Ovary (tissue), 9 donors: ENCODE results near the gene RAD23B. TPM values are rescaled to one million over a fixed set of nuclear protein-coding genes. Genes with fewer than 3 reads are reported as not detected.

Experiments used
- DNase-seq, 5 donors: peaks; one replicate each; pipeline ENCODE4 v3.0.0-alpha.2; 2019 to 2020
- H3K27ac ChIP-seq, 2 donors: fragments of 200-600 bp; one replicate each; pipeline versions ENCODE4 v1.5.1 to v1.8.0; 2019 to 2022
- H3K27me3 ChIP-seq: fragments of 200-600 bp; one replicate; pipeline ENCODE4 v1.8.0; 2022
- H3K36me3 ChIP-seq: fragments of 200-600 bp; sonication (generic); one replicate; pipeline ENCODE4 v1.5.1; 2019
- H3K4me1 ChIP-seq: one replicate; pipeline ENCODE4 v1.8.1; 2013; ENCODE audit warnings: mild to moderate bottlenecking, moderate library complexity; ENCODE audit not compliant: insufficient read depth
- H3K4me3 ChIP-seq: fragments of 200-600 bp; sonication (generic); one replicate; pipeline ENCODE4 v1.5.1; 2017
- H3K9me3 ChIP-seq, 2 donors: fragments of 200-600 bp in 1 of 2; sonication (generic) in 1 of 2; one replicate each; pipeline versions ENCODE4 v1.5.1 to v1.8.1; 2013 to 2019; ENCODE audit warnings: mild to moderate bottlenecking in 1 of 2, moderate library complexity in 1 of 2
- CTCF ChIP-seq, 3 donors: fragments of 450-650 bp in 2 of 3; fragments of 200-600 bp in 1 of 3; IDR thresholded peaks; one replicate each; pipeline versions ENCODE4 v1.5.1 to v1.8.0; 2016 to 2022; ENCODE audit warnings: antibody characterized with exemption in 3 of 3, mild to moderate bottlenecking in 1 of 3
- EP300 ChIP-seq: sonication (generic); formaldehyde crosslinking; IDR thresholded peaks from one replicate; pipeline ENCODE4 v1.6.1; 2017; ENCODE audit warnings: antibody characterized with exemption
- POLR2A ChIP-seq: fragments of 450-650 bp; IDR thresholded peaks from one replicate; pipeline ENCODE4 v1.6.1; 2017; ENCODE audit warnings: antibody characterized with exemption, mild to moderate bottlenecking, moderate library complexity
- WGBS, 3 donors: extraction: QIAGEN DNeasy Blood & Tissue Kit in 1 of 3; methylation state at CpG; one replicate each; pipeline versions ENCODE4 v1.1.5 to v1.1.7; 2013 to 2017; 5-methylcytosine and 5-hydroxymethylcytosine counted together
- intact Hi-C, 4 donors: fragments of 100-400 bp; cut with DNase I; formaldehyde crosslinking; loops; one replicate each; pipeline versions ENCODE4 v1.11.0 to v1.15.1; 2022 to 2023
- polyA plus RNA-seq, 2 donors: library from polyadenylated mRNA; stranded (reverse); fragments of 200-250 nt in 1 of 2; fragments of 350-450 nt in 1 of 2; fragmentation: Illumina TruSeq in 1 of 2; extraction: RNeasy Lipid Tissue Mini Kit (QIAGEN cat#74804) in 1 of 2; gene quantifications; one replicate each; pipeline ENCODE4 v1.2.3, GENCODE V29; 2013 to 2014
- total RNA-seq, 7 donors: library from RNA; depleted of rRNA in 2 of 7; stranded (reverse); fragments of >200 nt in 2 of 7; fragmentation: NEBNext Ultra II Directional in 3 of 7; extraction: Animal tissue kit (Norgen Biotek cat#: 25700) in 3 of 7; gene quantifications; one replicate each; pipeline versions ENCODE4 v1.1.0 to v1.2.4, GENCODE V29; 2016 to 2023
- donor health status: DM: no; HTN: no; CAD: no; lungs with moderate emphysema.
- donor health status: DM: no; HTN: no; CAD: no.
- donor health status: Bipolar disorder and iron deficiency.
- donor health status: DM: yes; HTN: yes; CAD: no.
- donor health status: DM: no; HTN: no; CAD: no.
- donor health status: DM: yes; HTN: yes; CAD: no.

Gene RAD23B
- total and polyA plus RNA-seq, 9 donors = 42.8 to 101 (median 81.3) TPM

GRCh38 chr9:107288701-107289100 is 5.6 kb downstream of the RAD23B start:
- no peak for DNase-seq
- H3K4me3 ChIP-seq = no peak overlapping the region
- no peak overlapping the region for H3K27ac ChIP-seq
- no peaks in the 10 kb centered on the region for H3K9me3 ChIP-seq
- TF ChIP-seq EP300 (no peak), POLR2A (no peak), CTCF (IDR thresholded peaks at IDR 0.05) (no peak)
- no peaks in the 10 kb centered on the region for H3K27me3 ChIP-seq
- intact Hi-C loops = no loop called here
- H3K4me1 ChIP-seq = peaks cover 11% of the 10 kb centered on the region
- WGBS, 3 donors = 60 to 80% (median 65%) methylated on average over 1 of the region's 1 CpG
- H3K36me3 ChIP-seq = no peaks in the 10 kb centered on the region

DNA sequence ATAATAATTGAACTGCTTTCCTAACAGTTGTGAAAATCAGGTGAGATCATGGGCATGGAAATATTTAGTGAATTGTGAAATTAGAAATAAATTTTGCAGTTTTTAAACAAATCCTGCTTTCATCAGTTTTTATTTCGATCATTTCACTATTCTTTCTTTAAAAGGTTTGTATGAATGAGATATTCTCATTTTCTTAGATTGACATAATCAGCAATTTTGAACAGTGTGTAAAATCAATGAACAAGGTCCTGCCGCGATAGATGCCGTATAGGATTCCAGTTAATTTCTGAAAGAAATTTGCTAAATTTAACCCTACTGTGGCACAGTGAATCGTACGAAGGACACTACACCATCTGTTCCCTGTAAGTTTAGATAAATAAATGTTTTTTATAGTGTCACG is 7.5 kb downstream of the RAD23B start:
- Histone ChIP-seq H3K4me1 (peaks cover 15% of the 10 kb centered on the region), H3K4me3 (no peak overlapping the region), H3K27me3 (no peaks in the 10 kb centered on the region), H3K27ac (no peak overlapping the region), H3K9me3 (no peaks in the 10 kb centered on the region), H3K36me3 (no peaks in the 10 kb centered on the region)
- DNase-seq = no peak
- TF ChIP-seq POLR2A = no peak
- TF ChIP-seq EP300 = no peak
- TF ChIP-seq CTCF (IDR thresholded peaks at IDR 0.05) = no peak
- intact Hi-C loops = no loop called here
- WGBS, 3 donors = 32 to 48% (median 45%) methylated on average over 7 of the region's 7 CpGs

DNA sequence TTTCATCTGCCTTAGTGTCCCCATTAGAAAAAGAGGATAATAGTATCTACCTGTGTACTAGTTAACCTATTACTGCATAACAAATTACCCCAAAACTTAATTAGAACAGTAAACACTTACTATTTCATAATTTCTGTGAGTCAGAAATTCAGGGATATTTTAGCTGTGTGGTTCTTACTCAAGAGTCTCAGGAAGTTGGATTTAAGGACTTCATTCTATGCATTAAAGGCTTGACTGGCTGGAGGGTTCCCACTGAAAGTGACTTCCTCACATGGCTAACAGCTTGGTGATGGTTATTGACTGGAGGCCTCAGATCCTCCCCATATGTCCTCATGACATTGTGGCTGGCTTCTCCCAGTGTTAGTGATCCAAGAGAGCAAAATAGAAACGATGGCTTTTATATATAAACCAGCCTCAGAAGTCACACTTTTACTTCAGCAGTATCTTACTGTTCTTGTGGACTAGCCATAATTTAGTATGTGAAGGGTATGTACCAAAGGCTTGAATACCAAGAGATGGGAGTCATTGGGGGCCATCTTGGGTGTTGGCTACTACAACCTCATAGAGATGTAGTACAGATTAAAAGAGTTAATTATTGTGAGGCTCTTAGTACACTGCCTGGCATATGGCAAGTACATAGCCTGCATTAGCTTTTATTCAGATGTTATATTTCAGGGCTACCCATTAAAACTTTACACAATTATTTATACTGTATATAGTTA is 9.9 kb downstream of the RAD23B start:
- 74 to 88% (median 74%) methylated on average over 1 of the region's 1 CpG for WGBS, 3 donors
- H3K9me3 ChIP-seq = no peaks in the 10 kb centered on the region
- no peak overlapping the region for H3K27ac ChIP-seq
- no peaks in the 10 kb centered on the region for H3K36me3 ChIP-seq
- intact Hi-C loops = no loop called here
- H3K4me3 ChIP-seq = no peak overlapping the region
- no peaks in the 10 kb centered on the region for H3K27me3 ChIP-seq
- peaks cover 18% of the 10 kb centered on the region for H3K4me1 ChIP-seq
- no peak for TF ChIP-seq POLR2A
- no peak for TF ChIP-seq EP300
- TF ChIP-seq CTCF (IDR thresholded peaks at IDR 0.05) = no peak
- DNase-seq = no peak

GRCh38 chr9:107293543-107294085 is 10.5 kb downstream of the RAD23B start:
- DNase-seq = no peak
- no peak for TF ChIP-seq EP300
- no peak for TF ChIP-seq POLR2A
- TF ChIP-seq CTCF (IDR thresholded peaks at IDR 0.05) = no peak
- intact Hi-C loops = no loop called here
- H3K36me3 ChIP-seq = no peaks in the 10 kb centered on the region
- no peak overlapping the region for H3K27ac ChIP-seq
- no peaks in the 10 kb centered on the region for H3K9me3 ChIP-seq
- peaks cover 16% of the 10 kb centered on the region for H3K4me1 ChIP-seq
- WGBS, 3 donors = 87 to 90% (median 88%) methylated on average over 6 of the region's 6 CpGs
- H3K4me3 ChIP-seq = no peak overlapping the region
- no peaks in the 10 kb centered on the region for H3K27me3 ChIP-seq
